ENCODE results near the gene SPO11.
A peak's percentile ranks its signal among the peaks of the same experiment; 100 is the strongest.

The SPO11 gene

GRCh38 chr20:57389695-57390603 lies 60.3 kb downstream of the SPO11 start:
- no peak for DNase-seq (ENCODE audit: low read depth in 2 of 2, low spot score in 1 of 2)

- peak; percentile 51 to 52 for DNase-seq (ENCODE audit: low read depth in 2 of 2, low spot score in 1 of 2)
Measured at GRCh38 chr20:57390604-57391438, 61.2 kb downstream of the SPO11 start, which contains the start of gene RBM38. RBM38 (plus strand) TSS chr20:57391396; CDS start chr20:57391582, 186 bp downstream.

GRCh38 chr20:57391439-57392301 lies 62.1 kb downstream of the SPO11 start:
- DNase-seq (ENCODE audit: low read depth in 2 of 2, low spot score in 1 of 2): no peak

DNA sequence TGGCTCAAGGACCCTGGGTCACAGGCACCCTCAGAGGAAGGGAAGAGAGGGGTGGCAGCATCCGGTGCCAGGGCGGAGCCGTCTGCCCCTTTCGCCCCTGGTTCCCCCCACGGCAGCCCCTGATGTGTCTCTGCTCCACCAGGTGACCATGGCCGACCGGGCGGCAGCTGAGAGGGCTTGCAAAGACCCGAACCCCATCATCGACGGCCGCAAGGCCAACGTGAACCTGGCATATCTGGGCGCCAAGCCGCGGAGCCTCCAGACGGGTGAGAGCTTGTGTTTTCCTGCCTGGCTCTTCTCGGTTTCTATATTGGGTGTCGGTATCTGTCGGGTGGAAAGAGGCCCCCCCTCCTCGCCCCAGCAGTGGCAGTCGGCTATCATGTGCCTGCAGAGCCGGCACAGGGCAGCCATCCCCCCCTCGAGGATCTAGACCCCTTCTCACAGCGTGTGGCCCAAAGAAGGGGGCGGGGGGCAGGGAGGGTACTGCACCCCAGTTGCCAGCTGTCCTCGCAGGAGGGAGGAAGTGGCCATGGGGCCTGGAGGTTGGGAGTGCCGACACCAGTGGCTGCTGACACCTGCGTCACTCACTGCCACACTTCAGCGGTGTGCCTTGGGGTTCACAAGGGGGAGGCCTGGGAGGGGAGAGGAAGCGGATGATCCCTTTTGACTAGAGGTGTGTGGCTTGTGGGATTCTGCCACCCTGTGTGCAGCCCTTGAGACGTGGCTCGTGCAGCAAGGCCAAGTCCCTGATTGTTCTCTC lies 63.1 kb downstream of the SPO11 start:
- peak; percentile 46 to 62 for DNase-seq (ENCODE audit: low read depth in 2 of 2, low spot score in 1 of 2)

Data from stimulated activated CD8-positive, alpha-beta memory T cell treated with anti-CD3 and anti-CD28 coated beads, Interleukin-4, amount 100 ng/mL, for 1 hour (primary cell).